Smooth muscle cell of the brain vasculature (primary cell): ENCODE data around the gene FAM186B.

Experiments used
- DNase-seq: peaks from one replicate; pipeline ENCODE4 v3.0.0-alpha.2; 2012; ENCODE audit warnings: low read depth, low spot score

The FAM186B gene

DNA sequence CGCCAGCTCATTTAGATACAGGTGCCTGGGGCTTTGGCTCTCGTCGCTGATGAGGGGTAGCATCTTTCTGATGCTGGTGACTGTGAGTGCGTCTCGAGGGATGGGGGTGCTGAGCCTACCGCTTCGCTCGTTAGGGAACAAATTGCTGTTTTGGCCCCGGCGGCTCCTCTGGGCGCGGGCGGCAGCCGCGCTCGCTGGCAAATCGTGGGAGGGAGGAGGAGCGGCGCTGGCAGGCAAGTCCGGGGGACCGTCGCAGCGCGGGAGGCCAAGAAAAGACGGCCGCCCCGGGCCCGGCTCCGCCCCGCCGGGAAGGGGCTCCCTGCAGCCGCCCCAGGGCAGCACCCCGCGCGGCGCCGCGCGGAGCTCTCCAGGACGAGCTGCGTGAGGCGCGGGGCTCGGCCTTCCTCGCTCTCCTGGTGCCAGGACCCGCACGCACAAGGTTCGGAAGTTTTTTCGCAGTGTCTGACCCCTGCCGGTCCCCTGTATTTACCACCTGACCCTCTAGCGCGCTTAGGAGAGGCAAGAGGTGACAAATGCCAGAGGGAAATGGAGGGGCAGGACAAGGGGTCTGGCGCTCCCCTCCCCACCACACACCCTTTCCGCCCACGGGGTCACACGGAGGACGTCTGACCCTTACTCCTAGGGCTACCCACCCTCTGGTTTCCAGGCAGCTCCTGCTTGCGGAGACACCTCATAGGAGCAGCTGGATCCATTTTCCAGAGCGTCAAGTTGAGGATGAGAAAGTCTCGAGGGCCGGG lies 67.5 kb downstream of the FAM186B start:
- DNase-seq: no peak
